Measurements from ENCODE around the gene KCNQ2.

- no peak for TF ChIP-seq POLR2A (IDR thresholded peaks at IDR 0.05)
- TF ChIP-seq, protein P1, sequence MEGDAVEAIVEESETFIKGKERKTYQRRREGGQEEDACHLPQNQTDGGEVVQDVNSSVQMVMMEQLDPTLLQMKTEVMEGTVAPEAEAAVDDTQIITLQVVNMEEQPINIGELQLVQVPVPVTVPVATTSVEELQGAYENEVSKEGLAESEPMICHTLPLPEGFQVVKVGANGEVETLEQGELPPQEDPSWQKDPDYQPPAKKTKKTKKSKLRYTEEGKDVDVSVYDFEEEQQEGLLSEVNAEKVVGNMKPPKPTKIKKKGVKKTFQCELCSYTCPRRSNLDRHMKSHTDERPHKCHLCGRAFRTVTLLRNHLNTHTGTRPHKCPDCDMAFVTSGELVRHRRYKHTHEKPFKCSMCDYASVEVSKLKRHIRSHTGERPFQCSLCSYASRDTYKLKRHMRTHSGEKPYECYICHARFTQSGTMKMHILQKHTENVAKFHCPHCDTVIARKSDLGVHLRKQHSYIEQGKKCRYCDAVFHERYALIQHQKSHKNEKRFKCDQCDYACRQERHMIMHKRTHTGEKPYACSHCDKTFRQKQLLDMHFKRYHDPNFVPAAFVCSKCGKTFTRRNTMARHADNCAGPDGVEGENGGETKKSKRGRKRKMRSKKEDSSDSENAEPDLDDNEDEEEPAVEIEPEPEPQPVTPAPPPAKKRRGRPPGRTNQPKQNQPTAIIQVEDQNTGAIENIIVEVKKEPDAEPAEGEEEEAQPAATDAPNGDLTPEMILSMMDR (IDR thresholded peaks at IDR 0.05): no peak
Observed at GRCh38 chr20:63398744-63399514, 73.5 kb downstream of the KCNQ2 start.
